M059J (cell line): ENCODE results near the gene BABAM2. TPM values are rescaled to one million over a fixed set of nuclear protein-coding genes. Genes with fewer than 3 reads are reported as not detected.
"Not testable (repeated sequence)": the region's sequence is repeated elsewhere in the genome, so short reads cannot be mapped to it uniquely, and the experiment has no call there.

Experiments used
- DNase-seq: peaks from one replicate; pipeline ENCODE4 v3.0.0-alpha.2; 2012; ENCODE audit warnings: low read depth
- total RNA-seq: library from RNA; depleted of rRNA; stranded (reverse); fragments of >200 nt; shearing (Covaris generic); gene quantifications from 2 replicates; pipeline ENCODE4 v1.2.3, GENCODE V29; 2014; rRNA removed

The BABAM2 gene
- 41.8 and 51.8 TPM in 2 replicates for total RNA-seq

DNA sequence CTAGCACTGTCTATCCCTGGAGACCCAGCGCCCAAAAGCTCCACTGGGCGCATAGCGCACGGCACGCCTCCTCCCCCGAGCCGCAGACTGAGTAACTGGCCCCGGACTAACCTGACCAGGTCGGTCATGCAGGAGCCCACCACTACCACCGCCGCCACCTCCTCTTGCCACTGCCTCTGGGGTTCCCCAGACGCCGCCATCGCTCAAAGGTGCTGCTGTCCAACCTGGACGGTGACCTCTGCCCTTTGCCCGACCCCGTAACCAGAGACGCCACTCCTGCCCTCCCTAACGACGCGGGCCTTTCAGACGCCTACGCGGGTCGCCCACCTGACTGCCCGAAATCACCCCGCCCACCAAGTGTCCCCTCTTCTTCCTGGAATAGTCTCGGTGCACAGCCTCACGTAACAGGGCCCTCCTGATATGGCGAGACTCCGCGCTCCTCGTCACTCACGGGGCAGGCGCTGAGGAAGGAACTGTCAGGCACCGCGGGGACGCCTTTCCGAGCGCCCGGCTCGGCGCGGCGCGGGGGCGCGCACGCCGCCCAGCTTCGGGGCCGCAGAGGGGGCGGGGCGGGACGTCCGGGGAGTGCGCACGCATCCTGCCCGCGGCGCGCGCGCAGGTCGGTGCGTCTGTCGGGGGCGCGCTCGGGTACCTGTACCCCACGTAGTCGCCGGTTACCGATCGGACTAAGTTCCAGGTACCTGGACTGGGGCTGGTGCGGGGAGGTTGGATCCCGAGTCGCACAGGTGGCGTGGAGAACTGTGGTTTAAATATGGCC lies at the start of gene BABAM2, which contains the start of gene RBKS:
Gene BABAM2 (plus strand): TSS at position 584 of the 778 bp plus-strand sequence. CDS start 3,828 bp downstream, outside the sequence.
Gene RBKS (minus strand): TSS at position 242 of the 778 bp plus-strand sequence. CDS start 42 bp downstream, at position 200.
- peak; percentile 83 for DNase-seq

GRCh38 chr2:27842894-27843293 lies 47.6 kb upstream of the BABAM2 start:
- no peak for DNase-seq

- DNase-seq = no peak
Observed at GRCh38 chr2:27843992-27844391, 46.5 kb upstream of the BABAM2 start.

GRCh38 chr2:27844821-27845255 lies 45.7 kb upstream of the BABAM2 start:
- no peak for DNase-seq

DNA sequence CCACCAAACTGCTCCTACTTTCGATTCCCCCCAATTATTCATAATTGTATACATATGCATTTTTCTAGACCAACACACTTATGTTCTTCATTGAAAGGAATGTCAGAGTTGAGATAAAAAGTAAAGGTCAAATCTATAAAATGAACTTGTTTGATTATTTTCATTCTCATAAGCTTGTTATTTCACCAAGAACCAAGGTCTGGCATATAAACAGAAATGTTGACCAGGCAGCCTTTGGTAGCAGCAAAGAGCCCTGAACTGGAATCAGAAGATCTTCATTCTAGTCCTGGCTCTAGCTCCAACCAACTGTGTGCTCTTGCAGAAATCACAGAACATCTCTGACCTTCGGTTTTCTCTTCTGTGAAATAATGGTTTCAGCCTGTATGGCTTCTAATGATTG lies 43.2 kb upstream of the BABAM2 start:
- DNase-seq = no peak

DNA sequence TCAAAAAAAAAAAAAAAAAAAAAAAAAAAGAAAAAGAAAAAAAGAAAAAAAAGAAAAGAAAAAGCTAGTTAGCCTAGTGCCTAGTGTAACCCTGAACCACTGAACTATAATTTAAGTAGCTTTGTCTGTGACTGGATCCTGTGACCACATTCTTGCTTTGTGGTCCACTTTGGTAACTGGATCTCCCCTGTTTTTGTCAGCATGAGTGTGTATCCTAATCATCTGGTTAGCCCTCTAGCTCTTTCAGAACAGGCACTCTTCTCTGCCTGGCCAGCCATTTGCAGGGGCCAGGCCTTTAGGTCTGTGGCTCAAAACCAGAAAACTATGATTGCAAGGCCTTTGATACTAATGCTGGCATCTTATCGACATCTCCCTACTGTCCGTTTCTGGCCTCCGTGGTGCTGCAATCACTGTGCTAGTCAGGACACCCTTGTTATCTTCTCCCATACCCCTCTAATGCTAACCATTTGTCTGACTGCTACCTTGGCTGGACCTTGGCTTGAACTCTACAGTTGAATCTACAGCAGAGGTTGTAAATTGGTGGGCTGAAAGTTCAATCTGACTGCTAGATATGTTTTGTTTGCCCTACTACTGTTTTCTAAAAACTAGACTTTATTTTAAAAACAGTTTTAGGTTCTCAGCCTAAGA lies 40.8 kb upstream of the BABAM2 start:
- peak; percentile 78 for DNase-seq

GRCh38 chr2:27852691-27853090 lies 37.8 kb upstream of the BABAM2 start:
- no peak for DNase-seq

GRCh38 chr2:27854229-27854862 lies 36.2 kb upstream of the BABAM2 start:
- DNase-seq = peak; percentile 66

DNA sequence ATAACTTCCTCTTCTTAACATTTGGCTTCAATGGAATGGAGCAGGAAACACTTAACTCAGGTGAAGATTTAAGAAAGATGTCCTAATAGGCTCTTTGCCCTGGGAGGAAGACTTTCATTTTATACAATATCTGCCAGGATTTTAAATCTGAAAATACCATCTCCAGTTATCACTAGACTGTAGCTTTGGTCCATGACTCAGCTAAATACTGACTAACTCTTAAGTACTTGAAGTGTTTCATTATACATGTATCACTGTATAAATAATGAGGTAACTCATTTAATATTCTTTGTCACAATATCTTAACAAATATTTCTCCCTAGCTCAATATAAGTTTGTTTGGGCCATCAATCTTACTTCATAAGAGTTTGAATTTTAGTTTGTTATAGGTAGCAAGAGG lies 35.1 kb upstream of the BABAM2 start:
- peak; percentile 77 for DNase-seq

- no peak for DNase-seq
Observed at GRCh38 chr2:27856386-27856785, 34.1 kb upstream of the BABAM2 start.

- DNase-seq = no peak
Observed at GRCh38 chr2:27856956-27857355, 33.6 kb upstream of the BABAM2 start.

DNA sequence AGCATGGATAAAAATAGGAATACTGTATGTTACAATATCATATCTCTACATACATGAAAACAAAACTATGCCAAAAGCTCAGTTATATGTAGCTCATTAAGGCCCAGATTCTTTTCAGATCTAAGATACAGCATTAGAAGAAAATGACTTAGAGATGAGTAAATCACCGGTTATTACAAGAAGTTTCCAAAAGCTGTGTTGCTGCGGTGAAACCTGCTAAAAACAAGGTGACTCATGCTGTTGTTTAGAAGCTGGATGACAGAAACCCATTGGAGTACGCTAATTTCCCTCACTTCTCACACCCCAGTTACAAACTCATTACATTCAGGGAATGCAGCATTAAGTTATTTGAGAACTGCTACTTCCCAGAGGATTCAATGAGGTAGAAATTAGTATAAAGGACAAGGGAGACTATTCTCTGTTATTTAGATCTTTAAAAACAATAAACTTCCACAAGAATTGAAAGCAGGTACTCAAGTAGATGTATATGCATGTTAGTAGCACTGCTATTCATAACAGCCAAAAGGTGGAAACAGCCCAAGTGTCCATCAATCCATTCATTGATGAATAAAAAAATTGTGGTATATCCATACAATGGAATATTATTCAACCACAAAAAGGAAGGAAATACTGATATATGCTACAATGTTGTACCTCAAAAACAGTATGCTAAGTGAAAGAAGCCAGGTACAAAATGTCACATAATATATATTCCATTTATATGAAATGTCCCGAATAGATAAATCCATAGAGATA lies 32.9 kb upstream of the BABAM2 start:
- DNase-seq = peak; percentile 95

- peak; percentile 70 for DNase-seq
Observed at GRCh38 chr2:27860111-27860510, 30.4 kb upstream of the BABAM2 start.

GRCh38 chr2:27863146-27863545 lies 27.4 kb upstream of the BABAM2 start:
- no peak for DNase-seq

GRCh38 chr2:27863955-27864354 lies 26.6 kb upstream of the BABAM2 start:
- DNase-seq = not testable (repeated sequence)

- no peak for DNase-seq
Observed at GRCh38 chr2:27866237-27866636, 24.3 kb upstream of the BABAM2 start.

DNA sequence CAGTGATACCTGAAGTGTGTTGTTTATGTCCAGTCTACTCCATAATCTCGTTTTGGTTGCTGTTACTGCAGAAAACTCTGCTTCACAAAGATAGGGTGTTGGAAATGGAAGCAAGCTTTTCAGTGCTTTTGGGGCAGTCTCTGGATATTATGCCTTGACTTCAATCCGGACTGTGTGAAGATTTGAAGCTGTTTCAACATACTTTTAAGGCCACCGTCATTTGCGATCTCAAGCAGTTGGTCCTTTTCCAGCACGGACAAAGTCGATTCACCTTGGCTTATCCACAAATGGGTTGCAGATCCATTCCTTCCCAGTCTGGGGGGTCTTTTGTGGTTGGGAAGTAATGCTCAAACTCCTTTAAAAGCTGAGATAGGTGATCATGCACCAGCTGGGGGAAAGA lies 20.8 kb upstream of the BABAM2 start:
- DNase-seq = no peak

GRCh38 chr2:27870724-27871123 lies 19.8 kb upstream of the BABAM2 start:
- peak; percentile 41 for DNase-seq

DNA sequence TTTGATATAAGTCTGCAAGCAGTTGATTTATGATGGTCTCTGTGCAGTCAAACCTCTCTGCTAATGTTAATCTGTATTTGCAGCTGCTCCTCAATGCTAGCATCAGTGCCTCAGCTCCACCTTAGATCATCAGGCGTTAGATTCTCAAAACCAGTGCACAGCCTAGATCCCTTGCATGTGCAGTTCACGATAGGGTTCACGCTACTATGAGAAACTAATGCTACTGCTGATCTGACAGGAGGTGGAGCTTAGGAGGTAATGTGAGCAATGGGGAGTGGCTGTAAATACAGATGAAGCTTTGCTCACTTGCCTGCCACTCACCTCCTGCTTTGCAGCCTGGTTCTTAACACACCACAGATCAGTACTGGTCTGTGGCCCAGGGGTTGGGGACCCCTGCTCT lies 18.7 kb upstream of the BABAM2 start:
- DNase-seq = no peak

DNA sequence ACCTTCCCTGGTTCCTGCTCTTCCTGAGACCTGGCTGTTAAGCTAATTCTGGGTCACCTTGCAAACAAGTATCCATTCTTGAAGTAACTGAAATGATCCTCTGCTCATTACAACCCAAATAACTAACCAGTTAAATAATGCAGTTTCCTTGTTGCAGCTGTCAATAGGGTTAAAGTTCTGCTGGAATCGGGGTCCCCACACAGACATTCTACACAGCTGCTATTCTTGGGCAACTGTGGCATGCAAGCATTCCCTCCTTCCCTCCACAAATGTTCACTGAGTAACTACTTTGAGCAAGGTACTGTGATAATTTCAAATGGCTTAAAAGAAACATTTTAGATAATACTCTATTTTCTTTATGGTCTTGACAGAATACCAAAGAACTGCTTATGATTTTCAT lies 17.4 kb upstream of the BABAM2 start:
- no peak for DNase-seq

DNA sequence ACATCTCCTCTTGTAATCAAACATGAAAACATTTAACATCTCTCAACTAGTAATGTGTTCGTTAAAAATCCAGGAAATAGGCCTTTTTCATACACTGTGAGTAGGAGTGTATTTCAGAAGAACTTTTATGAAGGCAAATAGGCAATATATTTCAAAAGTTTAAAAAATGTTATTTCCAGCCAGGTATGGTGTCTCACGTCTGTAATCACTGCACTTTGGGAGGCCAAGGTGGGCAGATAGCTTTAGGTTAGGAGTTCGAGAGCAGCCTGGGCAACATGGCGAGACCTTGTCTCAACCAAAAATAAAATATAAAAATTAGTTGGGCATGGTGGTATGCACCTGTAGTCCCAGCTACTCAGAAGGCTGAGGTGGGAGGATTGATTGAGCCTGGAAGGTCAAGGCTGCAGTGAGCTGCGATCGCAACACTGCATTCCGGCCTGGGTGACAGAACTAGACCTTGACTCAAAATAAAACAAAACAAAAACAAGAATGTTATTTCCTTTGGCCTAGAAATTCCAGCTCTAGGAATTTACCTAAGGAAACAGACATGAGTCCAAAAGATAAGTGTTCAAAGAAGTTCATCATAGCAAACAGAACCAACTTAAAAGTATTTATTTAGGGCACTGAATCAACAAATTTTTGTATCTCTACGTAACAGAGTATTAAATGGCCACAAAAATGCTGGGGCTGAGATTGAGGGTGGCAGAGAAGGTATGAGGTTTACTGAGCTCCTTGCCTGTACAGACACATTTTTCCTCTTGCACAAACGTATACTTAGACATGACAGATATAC lies 15.2 kb upstream of the BABAM2 start:
- no peak for DNase-seq
